Caco-2 (cell line): ENCODE measurements around the gene AQP5. TPM values are rescaled to one million over a fixed set of nuclear protein-coding genes. Genes with fewer than 3 reads are reported as not detected.

Experiments
- BruUV-seq: library from RNA; stranded (reverse); fragments of 400-500 nt; replicated peaks from 2 replicates; lab custom pipeline; 2021; lab: Mats Ljungman, UMichigan
- CTCF ChIA-PET: fragments of 300-600 bp; sonication (Branson Sonifier 250); formaldehyde crosslinking; loops from one replicate; lab custom pipeline; 2022; ENCODE audit warnings: antibody characterized with exemption; lab: Charles Lee
- POLR2A ChIA-PET: fragments of 300-600 bp; sonication (Branson Sonifier 250); formaldehyde crosslinking; loops from one replicate; lab custom pipeline; 2022; ENCODE audit warnings: antibody characterized with exemption; lab: Charles Lee
- DNase-seq, 2 experiments: peaks; one replicate each; pipeline versions ENCODE4 v3.0.0 to v3.0.0-alpha.2; 2020 to 2022
- H3K27me3 ChIP-seq: replicated peaks from 2 replicates; pipeline ENCODE4 v1.6.0; 2011; ENCODE audit warnings: low read length; ENCODE audit not compliant: control insufficient read depth, insufficient read depth
- H3K36me3 ChIP-seq: 2 replicates; pipeline ENCODE4 v1.5.1; 2011; ENCODE audit warnings: low read length; ENCODE audit not compliant: control insufficient read depth, insufficient read depth
- H3K4me1 ChIP-seq: fragments of 250-450 bp; sonication (Bioruptor Pico); 2 replicates; pipeline ENCODE4 v1.5.1; 2020; ENCODE audit warnings: mild to moderate bottlenecking
- H3K4me3 ChIP-seq: 2 replicates; pipeline ENCODE4 v1.5.1; 2011; ENCODE audit warnings: low read depth, mild to moderate bottlenecking, control low read depth, low read length
- H3K9me3 ChIP-seq: fragments of 250-450 bp; sonication (Bioruptor Pico); 2 replicates; pipeline ENCODE4 v1.5.1; 2020; ENCODE audit warnings: mild to moderate bottlenecking, moderate library complexity
- H3K27ac Mint-ChIP-seq: one replicate; pipeline ENCODE4 v1.8.0; 2022; ENCODE audit warnings: mixed read lengths; ENCODE audit not compliant: unreplicated experiment
- H3K27me3 Mint-ChIP-seq: one replicate; pipeline ENCODE4 v1.8.0; 2022; ENCODE audit warnings: mixed read lengths; ENCODE audit not compliant: insufficient read depth, unreplicated experiment
- H3K36me3 Mint-ChIP-seq: one replicate; pipeline ENCODE4 v1.8.0; 2022; ENCODE audit warnings: mild to moderate bottlenecking, mixed read lengths; ENCODE audit not compliant: insufficient read depth, unreplicated experiment
- H3K4me1 Mint-ChIP-seq: one replicate; pipeline ENCODE4 v1.8.0; 2022; ENCODE audit warnings: low read depth, mixed read lengths; ENCODE audit not compliant: unreplicated experiment
- H3K4me3 Mint-ChIP-seq: one replicate; pipeline ENCODE4 v1.8.0; 2022; ENCODE audit warnings: mild to moderate bottlenecking, moderate library complexity, mixed read lengths; ENCODE audit not compliant: unreplicated experiment
- H3K9me3 Mint-ChIP-seq: one replicate; pipeline ENCODE4 v1.8.0; 2022; ENCODE audit warnings: mixed read lengths; ENCODE audit not compliant: unreplicated experiment
- intact Hi-C: fragments of 100-400 bp; cut with micrococcal nuclease; formaldehyde crosslinking; loops from one replicate; pipeline ENCODE4 v1.10.0; 2022; ENCODE audit not compliant: unreplicated experiment
- total RNA-seq: library from RNA; stranded (reverse); gene quantifications from 2 replicates; pipeline ENCODE4 v1.2.3, GENCODE V29; 2022
- TF ChIP-seq, protein P1 (sequence below), 2 experiments: fragments of 200-600 bp in 1 of 2; IDR thresholded peaks; 1 replicate in 1 of 2; 2 replicates in 1 of 2; pipeline versions ENCODE4 v1.5.1 to v1.8.0; 2011 to 2022; ENCODE audit warnings: antibody characterized with exemption in 1 of 2, control low read depth in 1 of 2, inconsistent platforms in 1 of 2, low read depth in 1 of 2, low read length in 1 of 2, mild to moderate bottlenecking in 1 of 2, moderate library complexity in 1 of 2; ENCODE audit not compliant: insufficient read depth in 1 of 2, severe bottlenecking in 1 of 2, unreplicated experiment in 1 of 2

Gene AQP5
- total RNA-seq, 1 experiment from 2014 or later: not detected

DNA sequence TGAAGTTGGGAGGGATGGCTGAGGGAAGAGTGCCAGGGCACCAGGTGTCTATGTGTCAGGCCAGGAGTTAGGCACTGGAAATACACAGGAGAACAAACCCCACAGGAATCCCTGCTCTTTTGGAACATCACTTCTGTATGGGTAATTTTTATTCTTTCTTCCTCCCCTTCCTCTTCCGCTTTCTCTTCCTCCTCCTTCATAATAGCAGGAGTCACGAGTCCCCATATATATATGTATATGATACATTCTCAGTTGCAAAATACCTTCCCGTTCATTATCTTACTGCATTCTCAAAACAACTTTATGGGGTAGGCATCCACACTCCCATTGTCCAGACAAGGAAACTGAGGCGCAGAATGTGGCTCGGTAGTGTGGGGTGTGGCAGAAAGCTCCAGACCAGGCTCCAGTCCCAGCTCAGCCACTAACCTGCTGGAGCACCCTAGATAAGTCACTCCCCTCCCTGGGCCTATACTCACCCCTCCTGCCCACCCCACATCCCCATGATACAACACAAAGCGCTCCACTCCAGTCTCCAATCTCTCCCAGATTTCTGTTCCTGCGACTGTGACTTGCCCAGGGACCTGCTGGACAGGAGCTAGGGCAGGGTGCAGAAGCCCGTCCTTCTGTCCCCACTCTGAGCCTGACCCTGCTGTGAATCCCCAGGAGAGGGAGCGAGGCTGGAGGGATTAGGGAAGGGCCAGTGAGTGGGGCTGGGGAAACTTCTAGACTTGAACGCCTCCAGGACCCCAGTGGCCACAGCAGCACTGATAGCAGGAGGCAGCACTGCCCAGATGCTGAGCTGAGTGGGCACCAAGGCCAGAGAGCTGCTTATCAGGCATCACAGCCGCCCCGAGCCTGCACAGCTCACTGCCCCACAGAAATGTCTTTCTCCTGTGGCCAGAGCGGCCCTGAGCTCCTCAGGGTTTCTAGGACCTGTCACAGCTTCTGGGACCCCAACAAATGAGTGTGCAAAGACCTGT lies 12.5 kb upstream of the AQP5 start:
- no peaks in the 10 kb centered on the region for H3K9me3 ChIP-seq
- no peaks in the 10 kb centered on the region for H3K36me3 ChIP-seq
- TF ChIP-seq, protein P1, sequence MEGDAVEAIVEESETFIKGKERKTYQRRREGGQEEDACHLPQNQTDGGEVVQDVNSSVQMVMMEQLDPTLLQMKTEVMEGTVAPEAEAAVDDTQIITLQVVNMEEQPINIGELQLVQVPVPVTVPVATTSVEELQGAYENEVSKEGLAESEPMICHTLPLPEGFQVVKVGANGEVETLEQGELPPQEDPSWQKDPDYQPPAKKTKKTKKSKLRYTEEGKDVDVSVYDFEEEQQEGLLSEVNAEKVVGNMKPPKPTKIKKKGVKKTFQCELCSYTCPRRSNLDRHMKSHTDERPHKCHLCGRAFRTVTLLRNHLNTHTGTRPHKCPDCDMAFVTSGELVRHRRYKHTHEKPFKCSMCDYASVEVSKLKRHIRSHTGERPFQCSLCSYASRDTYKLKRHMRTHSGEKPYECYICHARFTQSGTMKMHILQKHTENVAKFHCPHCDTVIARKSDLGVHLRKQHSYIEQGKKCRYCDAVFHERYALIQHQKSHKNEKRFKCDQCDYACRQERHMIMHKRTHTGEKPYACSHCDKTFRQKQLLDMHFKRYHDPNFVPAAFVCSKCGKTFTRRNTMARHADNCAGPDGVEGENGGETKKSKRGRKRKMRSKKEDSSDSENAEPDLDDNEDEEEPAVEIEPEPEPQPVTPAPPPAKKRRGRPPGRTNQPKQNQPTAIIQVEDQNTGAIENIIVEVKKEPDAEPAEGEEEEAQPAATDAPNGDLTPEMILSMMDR (IDR thresholded peaks at IDR 0.05; ENCODE audit: insufficient read depth in 1 of 2, low read depth in 1 of 2, low read length in 1 of 2, severe bottlenecking in 1 of 2, unreplicated experiment in 1 of 2): no peak
- no TSS peak for BruUV-seq
- no peaks in the 10 kb centered on the region for H3K27me3 ChIP-seq
- DNase-seq: no peak
- peaks cover 5% of the 10 kb centered on the region for H3K36me3 Mint-ChIP-seq
- peak overlapping the region; percentile 48 for H3K27ac Mint-ChIP-seq
- H3K9me3 Mint-ChIP-seq: no peaks in the 10 kb centered on the region
- POLR2A ChIA-PET: no interaction called here
- peaks cover 5% of the 10 kb centered on the region; the same call in 1 of the 2 replicates for H3K4me1 ChIP-seq
- no peak overlapping the region for H3K4me3 Mint-ChIP-seq
- peaks cover 12% of the 10 kb centered on the region for H3K4me1 Mint-ChIP-seq
- CTCF ChIA-PET: interaction anchor here (0.5 to 1.2 kb wide), 3 partner anchors 17 to 81 kb away, joined by 3 to 5 read pairs (median 5); no protein-coding TSS in a partner anchor
- H3K27me3 Mint-ChIP-seq: no peaks in the 10 kb centered on the region
- H3K4me3 ChIP-seq: no peak overlapping the region
- intact Hi-C loops: no loop called here

DNA sequence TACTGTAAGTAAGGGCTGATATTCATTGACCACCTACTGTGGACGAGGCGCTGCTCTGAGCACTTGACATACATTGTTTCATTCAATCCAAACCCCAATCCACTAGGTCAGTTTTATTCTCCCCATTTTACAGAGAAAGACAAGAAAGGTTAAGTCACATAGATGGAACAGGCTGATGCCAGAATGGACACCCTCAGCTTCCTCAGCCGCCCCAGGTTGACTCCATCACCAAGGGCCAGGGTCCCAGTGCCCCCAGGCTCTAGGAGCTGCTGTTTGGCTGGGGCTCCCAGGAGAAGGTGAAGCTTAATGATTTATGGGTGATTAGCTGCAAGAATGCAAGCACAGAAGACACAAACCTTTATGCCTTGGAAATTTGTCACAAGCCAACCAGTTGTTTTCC lies 11.8 kb upstream of the AQP5 start:
- no peaks in the 10 kb centered on the region for H3K27me3 ChIP-seq
- CTCF ChIA-PET: interaction anchor here (0.5 to 1.2 kb wide), 4 partner anchors 10 to 82 kb away, joined by 3 to 5 read pairs (median 5); no protein-coding TSS in a partner anchor
- TF ChIP-seq, protein P1 (IDR thresholded peaks at IDR 0.05; ENCODE audit: insufficient read depth in 1 of 2, low read depth in 1 of 2, low read length in 1 of 2, severe bottlenecking in 1 of 2, unreplicated experiment in 1 of 2): no peak
- Mint-ChIP-seq H3K36me3 (peaks cover 5% of the 10 kb centered on the region), H3K4me1 (peaks cover 12% of the 10 kb centered on the region), H3K27ac (no peak overlapping the region), H3K27me3 (no peaks in the 10 kb centered on the region), H3K9me3 (no peaks in the 10 kb centered on the region), H3K4me3 (no peak overlapping the region)
- H3K9me3 ChIP-seq: no peaks in the 10 kb centered on the region
- H3K4me1 ChIP-seq: peaks cover 5% of the 10 kb centered on the region; the same call in 1 of the 2 replicates
- DNase-seq: no peak
- BruUV-seq: no TSS peak
- POLR2A ChIA-PET: no interaction called here
- H3K4me3 ChIP-seq: no peak overlapping the region
- intact Hi-C loops: loop anchor here (5.0 kb wide), 1 partner anchor 83 kb away; no protein-coding TSS in a partner anchor
- H3K36me3 ChIP-seq: no peaks in the 10 kb centered on the region
